GM19025 (cell line): ENCODE measurements around the gene OLFML3.
"Not testable (repeated sequence)": the region's sequence is repeated elsewhere in the genome, so short reads cannot be mapped to it uniquely, and the experiment has no call there.

Experiments
- ATAC-seq: cut with Tn5 transposase; IDR thresholded peaks from one replicate; pipeline ENCODE4 v1.9.1; 2021; ENCODE audit warnings: mild to moderate bottlenecking, low read depth, moderate library complexity; ENCODE audit not compliant: unreplicated experiment

The OLFML3 gene

DNA sequence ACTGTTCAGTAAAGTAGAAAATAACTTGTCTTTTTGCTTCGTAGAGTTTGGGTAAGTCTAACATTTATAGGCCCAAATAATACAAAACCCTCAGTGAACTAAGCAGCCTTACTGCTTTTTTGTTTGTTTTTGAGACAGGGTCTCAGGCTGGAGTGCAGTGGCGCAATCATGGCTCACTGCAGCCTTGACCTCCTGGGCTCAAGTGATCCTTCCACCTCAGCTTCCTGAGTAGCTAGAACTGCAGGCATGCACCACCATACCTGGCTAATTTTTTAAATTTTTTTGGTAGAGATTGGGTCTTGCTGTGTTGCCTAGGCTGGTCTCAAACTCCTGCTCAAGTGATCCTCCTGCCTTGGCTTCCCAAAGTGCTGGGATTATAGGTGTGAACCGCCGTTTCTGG lies 31.1 kb upstream of the OLFML3 start:
- not testable (repeated sequence) for ATAC-seq

DNA sequence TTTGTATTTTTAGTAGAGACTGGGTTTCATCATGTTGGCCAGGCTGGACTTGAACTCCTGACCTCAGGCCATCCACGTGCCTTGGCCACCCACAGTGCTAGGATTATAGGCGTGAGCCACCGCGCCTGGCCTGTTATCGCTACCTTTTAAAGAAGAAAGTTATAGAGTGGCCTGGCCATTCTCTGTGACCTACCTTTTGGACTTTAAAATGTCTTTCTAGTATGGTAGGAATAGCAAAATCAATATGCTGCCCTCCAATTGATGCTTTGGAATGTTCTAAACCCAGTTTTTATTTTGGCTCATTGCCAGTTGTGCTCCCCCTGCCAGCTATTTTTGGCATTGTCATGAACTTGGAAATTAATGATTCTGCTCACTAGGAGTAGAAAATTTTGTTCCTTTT lies 30.3 kb upstream of the OLFML3 start:
- no peak for ATAC-seq

DNA sequence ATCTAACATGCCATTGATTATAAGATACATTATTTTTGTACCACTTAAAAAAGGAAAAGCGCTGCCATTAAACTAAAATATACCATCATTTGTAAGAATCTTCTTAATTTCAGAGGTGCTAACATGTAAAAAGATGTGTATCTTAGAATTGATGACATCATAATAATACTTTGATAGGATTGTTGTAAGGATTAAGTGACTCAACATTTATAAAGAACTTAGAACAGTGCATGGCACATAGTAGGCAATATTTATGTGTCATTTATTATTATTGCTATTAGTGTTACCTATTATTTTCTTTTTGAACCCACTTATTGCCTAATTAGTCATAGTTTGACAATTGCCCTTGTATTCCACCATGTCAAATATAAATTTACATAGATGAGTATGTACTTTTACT lies 28.4 kb upstream of the OLFML3 start:
- no peak for ATAC-seq

DNA sequence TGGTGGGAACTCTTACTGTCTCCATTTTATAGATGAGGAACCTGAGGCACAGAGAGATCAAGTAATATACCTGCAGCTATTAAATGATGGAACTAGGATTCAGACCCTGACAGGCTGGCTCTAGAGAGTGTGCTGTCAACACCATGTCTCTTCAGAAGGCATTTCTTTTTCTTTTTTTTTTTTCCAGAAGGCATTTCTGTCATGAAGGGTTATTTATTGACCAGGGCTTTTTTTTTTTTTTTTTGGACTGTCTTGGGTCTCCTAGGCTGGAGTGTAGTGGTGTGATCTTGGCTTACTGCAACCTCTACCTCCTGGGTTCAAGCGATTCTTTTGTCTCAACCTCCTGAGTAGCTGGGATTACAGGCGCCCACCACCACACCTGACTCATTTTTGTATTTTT lies 27.6 kb upstream of the OLFML3 start:
- no peak for ATAC-seq

DNA sequence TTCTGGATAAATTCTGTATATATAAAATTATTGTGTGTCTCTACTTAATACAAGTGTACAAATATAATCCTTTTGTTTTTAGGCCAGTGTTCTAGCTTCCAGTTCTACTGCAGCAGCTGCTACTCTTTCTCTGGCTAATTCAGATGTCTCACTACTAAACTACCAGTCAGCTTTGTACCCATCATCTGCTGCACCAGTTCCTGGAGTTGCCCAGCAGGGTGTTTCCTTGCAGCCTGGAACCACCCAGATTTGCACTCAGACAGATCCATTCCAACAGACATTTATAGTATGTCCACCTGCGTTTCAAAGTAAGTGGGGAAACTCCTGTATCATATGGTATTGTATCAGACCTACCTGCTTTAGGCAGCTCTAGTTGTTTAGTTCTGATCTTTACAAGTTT lies 21.3 kb upstream of the OLFML3 start:
- no peak for ATAC-seq

DNA sequence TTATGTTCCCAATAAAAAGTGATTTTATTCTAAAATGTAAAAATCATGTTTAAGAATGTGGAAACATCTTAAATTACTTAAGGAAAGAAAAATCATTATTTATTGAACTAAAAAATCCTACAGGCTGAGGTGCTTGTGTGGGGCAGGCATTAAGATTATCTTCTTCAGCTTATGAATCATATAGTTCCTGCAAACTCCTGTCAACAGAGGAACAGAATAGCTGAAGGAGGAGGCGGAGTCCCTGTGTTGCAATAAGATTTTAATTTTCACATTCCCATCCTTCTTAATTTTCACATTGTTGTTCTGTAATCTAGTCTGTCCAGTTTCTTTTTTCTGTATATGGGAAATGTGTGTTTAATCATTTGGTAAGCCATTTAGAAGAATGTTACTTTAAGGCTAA lies 20.6 kb upstream of the OLFML3 start:
- ATAC-seq, result no peak

DNA sequence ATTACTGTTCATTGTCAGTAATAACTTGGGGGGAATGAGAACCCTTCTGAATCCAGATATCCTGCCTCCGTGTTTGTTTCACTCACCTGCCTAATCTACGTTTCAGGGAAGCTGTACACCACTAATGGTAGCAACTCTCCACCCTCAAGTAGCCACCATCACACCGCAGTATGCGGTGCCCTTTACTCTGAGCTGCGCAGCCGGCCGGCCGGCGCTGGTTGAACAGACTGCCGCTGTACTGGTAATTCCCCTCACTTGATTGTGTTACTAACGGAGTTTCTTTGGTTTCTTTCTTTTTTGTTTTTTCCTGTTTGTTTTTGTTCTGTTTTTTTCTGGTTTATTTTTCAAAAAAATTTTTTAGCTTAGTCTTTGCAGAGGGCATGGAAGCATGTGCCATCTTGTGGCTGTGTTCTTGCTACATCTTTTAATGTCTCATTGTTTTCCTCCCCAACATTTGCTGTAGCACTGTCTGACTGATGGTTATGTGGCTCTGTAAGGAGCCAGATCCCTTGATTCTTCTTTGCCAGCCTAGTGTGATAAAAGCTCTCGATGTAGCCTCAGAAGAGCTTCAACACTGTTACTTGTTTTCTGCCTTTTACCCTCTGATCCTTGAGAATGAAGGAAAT lies 15.9 kb upstream of the OLFML3 start:
- ATAC-seq, result no peak

DNA sequence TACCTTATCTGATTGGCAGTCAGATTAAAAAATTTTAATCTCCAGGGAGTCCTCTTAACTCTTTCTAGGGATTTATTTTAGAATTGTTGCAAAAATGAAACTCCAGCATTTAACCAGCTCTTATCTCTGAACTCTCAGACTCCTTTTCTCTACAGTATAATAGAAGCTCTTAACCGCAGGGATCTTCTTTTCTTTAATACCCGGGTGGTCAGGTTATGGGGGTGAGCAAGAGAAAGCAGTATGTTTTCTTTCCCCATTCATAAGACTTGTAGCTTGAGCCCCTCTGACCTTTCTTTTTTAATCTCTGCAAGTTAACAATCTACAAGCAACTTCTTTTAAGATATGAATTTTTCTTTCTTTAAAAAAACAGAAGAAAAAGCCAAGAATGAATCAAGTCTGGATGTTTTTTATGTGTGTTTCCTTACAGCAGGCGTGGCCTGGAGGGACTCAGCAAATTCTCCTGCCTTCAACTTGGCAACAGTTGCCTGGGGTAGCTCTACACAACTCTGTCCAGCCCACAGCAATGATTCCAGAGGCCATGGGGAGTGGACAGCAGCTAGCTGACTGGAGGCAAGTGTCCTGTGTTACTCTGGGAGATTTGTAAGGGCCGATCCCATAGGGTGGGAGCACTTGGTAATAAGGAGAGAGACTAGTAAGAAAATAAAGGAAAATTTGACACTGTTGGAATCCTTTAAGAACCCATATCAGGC lies 13.4 kb upstream of the OLFML3 start:
- no peak for ATAC-seq

DNA sequence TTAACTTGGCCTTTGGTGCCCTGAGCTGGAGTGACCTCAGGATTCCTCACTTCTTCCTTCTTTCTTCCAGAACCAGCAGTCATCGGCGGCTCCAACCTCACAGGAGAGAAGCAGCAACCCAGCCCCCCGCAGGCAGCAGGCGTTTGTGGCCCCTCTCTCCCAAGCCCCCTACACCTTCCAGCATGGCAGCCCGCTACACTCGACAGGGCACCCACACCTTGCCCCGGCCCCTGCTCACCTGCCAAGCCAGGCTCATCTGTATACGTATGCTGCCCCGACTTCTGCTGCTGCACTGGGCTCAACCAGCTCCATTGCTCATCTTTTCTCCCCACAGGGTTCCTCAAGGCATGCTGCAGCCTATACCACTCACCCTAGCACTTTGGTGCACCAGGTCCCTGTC lies 6.3 kb upstream of the OLFML3 start:
- ATAC-seq, result no peak

DNA sequence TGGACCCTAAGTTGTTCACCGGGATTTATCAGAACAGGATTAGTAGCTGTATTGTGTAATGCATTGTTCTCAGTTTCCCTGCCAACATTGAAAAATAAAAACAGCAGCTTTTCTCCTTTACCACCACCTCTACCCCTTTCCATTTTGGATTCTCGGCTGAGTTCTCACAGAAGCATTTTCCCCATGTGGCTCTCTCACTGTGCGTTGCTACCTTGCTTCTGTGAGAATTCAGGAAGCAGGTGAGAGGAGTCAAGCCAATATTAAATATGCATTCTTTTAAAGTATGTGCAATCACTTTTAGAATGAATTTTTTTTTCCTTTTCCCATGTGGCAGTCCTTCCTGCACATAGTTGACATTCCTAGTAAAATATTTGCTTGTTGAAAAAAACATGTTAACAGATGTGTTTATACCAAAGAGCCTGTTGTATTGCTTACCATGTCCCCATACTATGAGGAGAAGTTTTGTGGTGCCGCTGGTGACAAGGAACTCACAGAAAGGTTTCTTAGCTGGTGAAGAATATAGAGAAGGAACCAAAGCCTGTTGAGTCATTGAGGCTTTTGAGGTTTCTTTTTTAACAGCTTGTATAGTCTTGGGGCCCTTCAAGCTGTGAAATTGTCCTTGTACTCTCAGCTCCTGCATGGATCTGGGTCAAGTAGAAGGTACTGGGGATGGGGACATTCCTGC lies 3.9 kb upstream of the OLFML3 start:
- no peak for ATAC-seq

DNA sequence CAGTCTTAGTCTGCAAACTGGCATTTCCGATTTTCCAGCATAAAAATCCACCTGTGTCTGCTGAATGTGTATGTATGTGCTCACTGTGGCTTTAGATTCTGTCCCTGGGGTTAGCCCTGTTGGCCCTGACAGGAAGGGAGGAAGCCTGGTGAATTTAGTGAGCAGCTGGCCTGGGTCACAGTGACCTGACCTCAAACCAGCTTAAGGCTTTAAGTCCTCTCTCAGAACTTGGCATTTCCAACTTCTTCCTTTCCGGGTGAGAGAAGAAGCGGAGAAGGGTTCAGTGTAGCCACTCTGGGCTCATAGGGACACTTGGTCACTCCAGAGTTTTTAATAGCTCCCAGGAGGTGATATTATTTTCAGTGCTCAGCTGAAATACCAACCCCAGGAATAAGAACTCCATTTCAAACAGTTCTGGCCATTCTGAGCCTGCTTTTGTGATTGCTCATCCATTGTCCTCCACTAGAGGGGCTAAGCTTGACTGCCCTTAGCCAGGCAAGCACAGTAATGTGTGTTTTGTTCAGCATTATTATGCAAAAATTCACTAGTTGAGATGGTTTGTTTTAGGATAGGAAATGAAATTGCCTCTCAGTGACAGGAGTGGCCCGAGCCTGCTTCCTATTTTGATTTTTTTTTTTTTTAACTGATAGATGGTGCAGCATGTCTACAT lies 2.5 kb upstream of the OLFML3 start:
- no peak for ATAC-seq

DNA sequence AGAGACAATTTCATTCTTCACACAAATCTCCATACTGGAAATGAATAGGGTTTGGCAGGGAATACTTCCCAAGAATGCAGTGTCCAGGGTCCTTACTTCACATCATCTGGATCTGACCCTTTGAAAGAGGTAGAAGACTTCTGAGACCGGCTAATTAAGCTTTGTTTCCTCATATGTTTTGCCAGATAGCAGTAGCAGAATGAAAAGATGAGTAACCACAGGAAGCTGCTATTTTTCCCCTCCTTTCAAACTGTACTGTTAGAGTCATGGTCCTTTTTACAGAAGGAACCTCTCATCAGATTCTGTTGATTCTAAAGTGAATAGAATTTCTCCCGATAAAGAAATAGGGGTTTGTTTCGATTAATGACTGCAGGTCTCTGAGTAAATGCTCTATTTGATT lies 1.4 kb upstream of the OLFML3 start:
- no peak for ATAC-seq

DNA sequence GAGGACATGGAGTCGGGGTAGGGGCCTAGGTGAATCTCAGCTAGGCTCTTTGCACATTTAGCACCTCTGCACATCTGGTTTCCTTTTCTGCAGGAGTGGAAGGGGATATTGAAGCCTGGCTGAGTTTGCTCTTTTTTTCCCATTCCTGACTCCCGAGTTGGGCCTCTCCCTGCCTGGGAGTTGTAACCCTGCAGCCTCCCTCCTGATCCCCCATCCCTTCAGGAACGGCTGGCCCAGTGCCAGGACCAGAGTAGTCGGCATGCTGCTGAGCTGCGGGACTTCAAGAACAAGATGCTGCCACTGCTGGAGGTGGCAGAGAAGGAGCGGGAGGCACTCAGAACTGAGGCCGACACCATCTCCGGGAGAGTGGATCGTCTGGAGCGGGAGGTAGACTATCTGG lies 836 bp downstream of the OLFML3 start:
- ATAC-seq, result no peak

DNA sequence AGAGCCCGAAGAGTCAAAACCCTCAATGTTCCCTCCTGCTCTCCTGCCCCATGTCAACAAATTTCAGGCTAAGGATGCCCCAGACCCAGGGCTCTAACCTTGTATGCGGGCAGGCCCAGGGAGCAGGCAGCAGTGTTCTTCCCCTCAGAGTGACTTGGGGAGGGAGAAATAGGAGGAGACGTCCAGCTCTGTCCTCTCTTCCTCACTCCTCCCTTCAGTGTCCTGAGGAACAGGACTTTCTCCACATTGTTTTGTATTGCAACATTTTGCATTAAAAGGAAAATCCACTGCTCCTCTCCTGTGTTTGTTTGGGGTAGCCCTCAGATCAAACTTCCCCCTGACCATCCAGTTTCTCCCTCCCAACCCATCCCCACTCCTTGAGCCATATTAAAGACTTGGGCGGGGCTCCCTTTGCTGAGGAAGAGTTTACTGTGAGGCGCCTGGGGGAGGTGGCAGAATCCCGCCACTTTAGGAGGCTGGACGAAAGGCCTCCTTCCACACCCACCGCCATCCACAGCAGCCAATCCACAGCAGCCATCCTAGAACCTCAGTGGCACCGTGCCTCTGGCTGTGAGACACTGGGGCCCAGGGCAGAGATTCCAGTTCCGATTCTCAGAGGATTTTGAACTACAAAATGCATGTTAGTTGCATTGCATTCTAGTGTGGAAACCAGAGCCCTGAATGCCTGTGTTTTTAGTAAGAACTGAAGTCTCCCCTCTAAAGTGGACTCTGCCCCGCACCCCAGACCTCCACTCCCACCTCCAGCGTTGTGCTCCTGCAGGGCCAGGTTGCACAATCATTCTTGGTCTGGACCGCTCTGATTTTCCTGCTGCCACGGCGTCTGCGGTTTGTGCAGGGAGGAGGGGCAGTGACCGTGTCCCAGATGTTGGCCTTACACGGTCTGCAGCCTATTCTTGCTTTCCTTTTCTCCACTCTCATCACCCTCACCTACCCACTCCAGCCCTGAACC lies 3.0 kb downstream of the OLFML3 start:
- ATAC-seq, result no peak

DNA sequence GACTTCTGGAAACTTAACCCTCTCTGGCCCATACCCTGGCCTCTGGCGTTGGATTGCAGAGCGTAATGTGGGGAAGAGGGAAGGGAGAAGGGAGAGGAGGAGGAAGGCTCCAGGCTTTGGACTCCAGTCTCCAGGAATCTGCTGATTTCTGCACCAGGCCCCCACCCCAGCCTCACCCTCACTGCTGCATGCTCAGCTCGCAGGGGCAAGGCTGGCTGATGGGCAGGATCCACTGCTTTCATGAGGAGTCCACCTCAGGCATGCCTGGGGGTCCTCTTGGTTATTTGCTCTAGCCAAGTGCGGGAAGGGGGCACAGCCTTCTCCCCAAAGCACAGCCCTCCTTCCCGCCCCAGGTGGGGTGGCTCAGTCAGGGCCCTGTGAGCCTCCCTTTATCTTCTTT lies 3.7 kb downstream of the OLFML3 start:
- ATAC-seq, result no peak

DNA sequence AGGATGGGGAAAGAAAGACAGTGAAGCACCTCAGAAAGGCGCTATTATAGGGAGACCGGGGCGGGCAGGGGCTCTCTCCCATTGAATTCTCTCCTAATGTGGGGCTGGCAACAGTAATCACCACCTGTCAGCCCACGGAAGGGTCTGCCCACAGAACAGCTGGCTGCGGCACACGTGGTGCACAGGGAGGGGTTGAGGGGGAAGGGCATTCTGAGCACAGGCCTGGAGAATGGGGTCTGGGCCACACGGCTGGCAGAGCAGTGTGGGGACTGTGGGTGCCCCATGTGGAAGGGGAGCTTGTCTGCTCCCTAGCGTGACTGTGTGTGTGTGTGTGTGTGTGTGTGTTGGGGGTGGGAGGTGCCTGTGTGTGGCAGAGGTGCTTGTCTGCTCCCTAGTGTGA lies 4.1 kb downstream of the OLFML3 start:
- no peak for ATAC-seq

DNA sequence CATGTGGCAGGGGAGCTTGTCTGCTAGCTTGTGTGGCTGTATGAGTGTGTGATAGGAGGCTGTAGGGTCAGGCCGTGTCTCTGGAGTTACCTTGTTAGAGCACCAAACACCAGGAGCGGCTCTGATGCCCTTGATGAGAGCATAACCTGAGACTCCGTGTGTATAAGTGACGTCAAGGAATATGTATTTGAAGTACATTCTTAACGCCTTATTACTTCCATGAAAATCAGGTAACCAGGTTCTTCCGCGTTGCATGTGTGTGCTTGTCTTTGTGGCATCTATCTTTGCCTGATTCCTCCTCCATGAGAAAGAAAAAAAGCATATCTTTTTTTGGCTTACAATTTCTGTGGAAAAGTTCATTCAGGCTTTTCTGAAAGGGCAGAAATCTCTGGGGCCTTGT lies 4.6 kb downstream of the OLFML3 start:
- no peak for ATAC-seq

DNA sequence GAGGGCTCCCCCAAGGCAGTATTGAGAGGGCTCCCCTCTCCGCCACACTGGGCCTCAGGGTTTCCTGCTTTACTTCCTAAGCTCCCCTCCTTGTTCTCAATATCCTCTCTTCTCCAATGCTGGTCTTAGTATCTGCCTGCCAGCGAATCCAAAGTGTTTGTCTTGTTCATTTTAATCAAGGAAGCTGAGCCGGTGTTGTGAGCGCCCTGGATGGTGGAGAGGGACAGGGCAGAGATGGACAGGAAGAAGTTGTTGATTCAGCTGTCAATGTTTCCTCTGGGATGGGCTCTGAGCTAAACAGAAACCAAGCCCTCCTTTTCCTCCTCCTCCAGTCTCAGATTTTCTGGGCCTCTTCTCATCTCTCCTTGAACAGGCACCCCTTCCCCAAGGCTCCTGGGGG lies 5.4 kb downstream of the OLFML3 start:
- ATAC-seq, result no peak

DNA sequence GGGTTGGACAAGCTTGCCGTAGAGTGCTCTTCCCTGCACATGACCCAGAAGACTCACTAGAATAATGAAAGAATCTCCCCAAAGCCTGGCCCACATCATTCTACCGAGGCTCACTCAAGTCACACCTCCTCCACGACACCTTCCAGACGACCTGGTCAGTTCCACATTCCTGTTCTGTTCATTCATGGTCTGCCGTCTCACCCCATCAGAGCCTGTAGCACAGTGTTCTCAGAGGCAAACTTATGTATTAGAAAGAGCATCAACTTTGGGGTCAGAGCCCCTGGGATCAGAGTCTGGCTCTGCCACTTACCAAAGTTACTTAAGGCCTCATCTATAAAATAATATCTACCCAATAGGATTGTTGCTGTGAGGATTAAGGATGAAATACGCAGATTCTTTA lies 7.5 kb downstream of the OLFML3 start:
- no peak for ATAC-seq

DNA sequence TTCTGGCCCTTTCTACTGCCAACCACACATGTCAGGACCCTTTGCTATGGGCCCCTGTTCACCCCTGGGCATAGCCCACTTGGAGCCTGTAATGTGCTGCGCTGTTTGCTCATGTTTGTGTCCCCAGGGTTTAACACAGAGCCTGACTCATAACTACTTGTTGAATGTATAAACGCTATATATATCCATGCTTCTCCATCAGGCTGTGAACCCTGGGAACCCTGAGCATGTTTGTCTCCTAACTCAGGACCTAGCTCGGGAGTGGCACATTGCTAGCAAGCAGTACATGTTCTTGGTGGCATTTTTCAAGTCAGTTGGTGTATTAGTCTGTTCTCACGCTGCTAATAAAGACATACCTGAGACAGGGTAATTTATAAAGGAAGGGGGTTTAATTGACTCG lies 8.0 kb downstream of the OLFML3 start:
- no peak for ATAC-seq
